ENCODE data around the gene CNIH1. TPM values are rescaled to one million over a fixed set of nuclear protein-coding genes. Genes with fewer than 3 reads are reported as not detected.
"Not testable (repeated sequence)": the region's sequence is repeated elsewhere in the genome, so short reads cannot be mapped to it uniquely, and the experiment has no call there.

The CNIH1 gene
- total RNA-seq, 4 donors from 2014 or later = 40.8 to 184 (median 152) TPM

GRCh38 chr14:54423991-54424390, 17.2 kb downstream of the CNIH1 start:
- H3K27ac ChIP-seq = no peak overlapping the region
- DNase-seq = no peak
- H3K9me3 ChIP-seq = no peaks in the 10 kb centered on the region
- intact Hi-C loops (cut with DNase I; ENCODE audit: low total_unique reads) (no loop called here), in situ Hi-C loops (cut with MboI; ENCODE audit: low pct_ligation_motif_present in 1 of 4, low pct_unique_long_range_greater_than_20kb in 1 of 4, low sequenced_read_pairs in 3 of 4) (no loop called here)
- TF ChIP-seq CTCF (IDR thresholded peaks at IDR 0.05) = no peak
- no peak for TF ChIP-seq POLR2AphosphoS5 (IDR thresholded peaks at IDR 0.05)
- no peak for TF ChIP-seq EP300 (IDR thresholded peaks at IDR 0.05; ENCODE audit: low read depth)
- no peak for TF ChIP-seq POLR2A (IDR thresholded peaks at IDR 0.05)
- no peaks in the 10 kb centered on the region for H3K27me3 ChIP-seq
- peaks cover 0 to 20% (median 9%) of the 10 kb centered on the region in 4 donors for H3K36me3 ChIP-seq
- peaks cover 0 to 15% (median 7%) of the 10 kb centered on the region in 4 donors for H3K4me1 ChIP-seq
- no peak overlapping the region for H3K4me3 ChIP-seq

GRCh38 chr14:54420478-54421142, 20.6 kb downstream of the CNIH1 start:
- peak; percentile 35 for DNase-seq
- Histone ChIP-seq H3K36me3 (no peaks in the 10 kb centered on the region), H3K9me3 (no peaks in the 10 kb centered on the region), H3K4me1 (peaks cover 0 to 12% (median 7%) of the 10 kb centered on the region in 4 donors), H3K27ac (no peak overlapping the region), H3K4me3 (no peak overlapping the region), H3K27me3 (no peaks in the 10 kb centered on the region)
- in situ Hi-C loops (cut with MboI; ENCODE audit: low pct_ligation_motif_present in 1 of 4, low pct_unique_long_range_greater_than_20kb in 1 of 4, low sequenced_read_pairs in 3 of 4) (no loop called here), intact Hi-C loops (cut with DNase I; ENCODE audit: low total_unique reads) (no loop called here)
- TF ChIP-seq CTCF (IDR thresholded peaks at IDR 0.05) (peak; percentile 50 to 57 (median 56)), POLR2A (IDR thresholded peaks at IDR 0.05) (no peak)
- 29 to 51% methylated on average over 5 to 7 of the region's 7 CpGs for WGBS, 2 donors (ENCODE audit: low coverage in 1 of 2)

- 94 to 98% methylated on average over 3 of the region's 3 CpGs for WGBS, 2 donors (ENCODE audit: low coverage in 1 of 2)
- no peak for DNase-seq
- TF ChIP-seq POLR2AphosphoS5 (IDR thresholded peaks at IDR 0.05) = no peak
- no peak for TF ChIP-seq POLR2A (IDR thresholded peaks at IDR 0.05)
- TF ChIP-seq CTCF (IDR thresholded peaks at IDR 0.05) = no peak
- no peak for TF ChIP-seq EP300 (IDR thresholded peaks at IDR 0.05; ENCODE audit: low read depth)
- in situ Hi-C loops (cut with MboI; ENCODE audit: low pct_ligation_motif_present in 1 of 4, low pct_unique_long_range_greater_than_20kb in 1 of 4, low sequenced_read_pairs in 3 of 4) = no loop called here
- intact Hi-C loops (cut with DNase I; ENCODE audit: low total_unique reads) = no loop called here
- Histone ChIP-seq H3K27ac (no peak overlapping the region), H3K36me3 (peaks cover 0 to 3% (median 0%) of the 10 kb centered on the region in 4 donors), H3K27me3 (no peaks in the 10 kb centered on the region), H3K4me1 (no peaks in the 10 kb centered on the region), H3K4me3 (no peak overlapping the region), H3K9me3 (no peaks in the 10 kb centered on the region)
These were observed 29.8 kb downstream of the CNIH1 start for GRCh38 chr14:54411371-54411770.

- no peak for TF ChIP-seq POLR2A (IDR thresholded peaks at IDR 0.05)
- no peak overlapping the region for H3K4me3 ChIP-seq
- DNase-seq = no peak
- no peaks in the 10 kb centered on the region for H3K4me1 ChIP-seq
- 80 to 95% methylated on average over 1 of the region's 1 CpG for WGBS, 2 donors (ENCODE audit: low coverage in 1 of 2)
- intact Hi-C loops (cut with DNase I; ENCODE audit: low total_unique reads) (no loop called here), in situ Hi-C loops (cut with MboI; ENCODE audit: low pct_ligation_motif_present in 1 of 4, low pct_unique_long_range_greater_than_20kb in 1 of 4, low sequenced_read_pairs in 3 of 4) (no loop called here)
- no peak overlapping the region for H3K27ac ChIP-seq
- no peaks in the 10 kb centered on the region for H3K27me3 ChIP-seq
- H3K36me3 ChIP-seq = peaks cover 0 to 3% (median 0%) of the 10 kb centered on the region in 4 donors
- no peaks in the 10 kb centered on the region for H3K9me3 ChIP-seq
These were observed 31.0 kb downstream of the CNIH1 start for GRCh38 chr14:54410215-54410614.

- H3K27ac ChIP-seq; intact Hi-C loops (cut with DNase I; ENCODE audit: low total_unique reads); H3K27me3 ChIP-seq; DNase-seq; H3K9me3 ChIP-seq; H3K4me3 ChIP-seq; H3K36me3 ChIP-seq; H3K4me1 ChIP-seq; in situ Hi-C loops (cut with MboI; ENCODE audit: low pct_ligation_motif_present in 1 of 4, low pct_unique_long_range_greater_than_20kb in 1 of 4, low sequenced_read_pairs in 3 of 4): not testable (repeated sequence)
- 84 to 90% methylated on average over 6 of the region's 6 CpGs for WGBS, 2 donors (ENCODE audit: low coverage in 1 of 2)
These were observed 37.7 kb downstream of the CNIH1 start for GRCh38 chr14:54403401-54404005.

All from transverse colon (tissue), 4 donors.